HEK293 (cell line): ENCODE data around the gene GPS1.

Source experiments
- BCL11B ChIP-seq: fragments of 450-650 bp; formaldehyde crosslinking; IDR thresholded peaks from 2 replicates; pipeline ENCODE4 v1.5.1; 2016; ENCODE audit warnings: low read depth, missing biosample characterization, missing genetic modification characterization
- HOXA7 ChIP-seq: sonication (generic); formaldehyde crosslinking; IDR thresholded peaks from 2 replicates; pipeline ENCODE4 v1.8.1; 2022; ENCODE audit warnings: missing genetic modification reagents, borderline replicate concordance
- SALL2 ChIP-seq: fragments of 450-650 bp; formaldehyde crosslinking; IDR thresholded peaks from 2 replicates; pipeline ENCODE4 v1.5.0; 2017; ENCODE audit warnings: missing biosample characterization, mild to moderate bottlenecking, missing genetic modification characterization, borderline replicate concordance
- SCRT2 ChIP-seq: fragments of 450-650 bp; formaldehyde crosslinking; IDR thresholded peaks from 2 replicates; pipeline ENCODE4 v1.5.1; 2016; ENCODE audit warnings: missing biosample characterization, missing genetic modification characterization
- SP2 ChIP-seq: fragments of 450-650 bp; formaldehyde crosslinking; IDR thresholded peaks from 2 replicates; pipeline ENCODE4 v1.5.1; 2016; ENCODE audit warnings: missing biosample characterization, missing genetic modification characterization
- YY2 ChIP-seq: fragments of 450-650 bp; formaldehyde crosslinking; IDR thresholded peaks from 2 replicates; pipeline ENCODE4 v1.5.1; 2016; ENCODE audit warnings: missing biosample characterization, missing genetic modification characterization
- ZBTB7A ChIP-seq: fragments of 450-650 bp; formaldehyde crosslinking; IDR thresholded peaks from 2 replicates; pipeline ENCODE4 v1.5.1; 2016; ENCODE audit warnings: low read depth, missing biosample characterization, missing genetic modification characterization
- ZFP37 ChIP-seq: fragments of 450-650 bp; formaldehyde crosslinking; IDR thresholded peaks from 2 replicates; pipeline ENCODE4 v1.5.1; 2016; ENCODE audit warnings: missing biosample characterization, missing genetic modification characterization
- ZFP41 ChIP-seq: fragments of 450-650 bp; formaldehyde crosslinking; IDR thresholded peaks from 2 replicates; pipeline ENCODE4 v1.5.1; 2016; ENCODE audit warnings: missing biosample characterization, missing genetic modification characterization, borderline replicate concordance
- ZNF155 ChIP-seq: fragments of 450-650 bp; formaldehyde crosslinking; IDR thresholded peaks from 2 replicates; pipeline ENCODE4 v1.5.1; 2016; ENCODE audit warnings: missing biosample characterization, missing genetic modification characterization
- ZNF184 ChIP-seq: fragments of 450-650 bp; IDR thresholded peaks from 2 replicates; pipeline ENCODE4 v1.5.1; 2018; ENCODE audit warnings: missing biosample characterization, mild to moderate bottlenecking, missing genetic modification characterization
- ZNF202 ChIP-seq: fragments of 450-650 bp; formaldehyde crosslinking; IDR thresholded peaks from 2 replicates; pipeline ENCODE4 v1.5.1; 2016; ENCODE audit warnings: missing biosample characterization, missing genetic modification characterization, borderline replicate concordance
- ZNF239 ChIP-seq: fragments of 450-650 bp; formaldehyde crosslinking; IDR thresholded peaks from 2 replicates; pipeline ENCODE4 v1.5.1; 2016; ENCODE audit warnings: missing biosample characterization, missing genetic modification characterization
- ZNF391 ChIP-seq: fragments of 450-650 bp; formaldehyde crosslinking; IDR thresholded peaks from 2 replicates; pipeline ENCODE4 v1.5.1; 2016; ENCODE audit warnings: low read depth, missing biosample characterization, missing genetic modification characterization, borderline replicate concordance
- ZNF510 ChIP-seq: fragments of 450-650 bp; formaldehyde crosslinking; IDR thresholded peaks from 2 replicates; pipeline ENCODE4 v1.5.1; 2018; ENCODE audit warnings: mild to moderate bottlenecking, missing genetic modification characterization, missing biosample characterization; ENCODE audit not compliant: insufficient replicate concordance
- ZNF521 ChIP-seq: fragments of 450-650 bp; formaldehyde crosslinking; IDR thresholded peaks from 2 replicates; pipeline ENCODE4 v1.5.1; 2017; ENCODE audit warnings: missing biosample characterization, mild to moderate bottlenecking, missing genetic modification characterization
- ZNF658 ChIP-seq: fragments of 450-650 bp; formaldehyde crosslinking; IDR thresholded peaks from 2 replicates; pipeline ENCODE4; 2016; ENCODE audit warnings: missing biosample characterization, missing genetic modification characterization
- ZNF837 ChIP-seq: fragments of 450-650 bp; formaldehyde crosslinking; IDR thresholded peaks from 2 replicates; pipeline ENCODE4 v1.5.1; 2016; ENCODE audit warnings: missing biosample characterization, missing genetic modification characterization
- ZSCAN30 ChIP-seq: fragments of 450-650 bp; IDR thresholded peaks from 2 replicates; pipeline ENCODE4 v1.5.1; 2018; ENCODE audit warnings: missing biosample characterization, mild to moderate bottlenecking, missing genetic modification characterization, moderate library complexity
- TF ChIP-seq, protein P1 (sequence below): fragments of 450-650 bp; formaldehyde crosslinking; IDR thresholded peaks from 2 replicates; pipeline ENCODE4 v1.5.1; 2016; ENCODE audit warnings: missing biosample characterization, missing genetic modification characterization
- TF ChIP-seq, protein P2 (sequence below): fragments of 450-650 bp; formaldehyde crosslinking; IDR thresholded peaks from 2 replicates; pipeline ENCODE4 v1.5.1; 2016; ENCODE audit warnings: missing biosample characterization, missing genetic modification characterization
- TF ChIP-seq, protein P3 (sequence below): sonication (generic); formaldehyde crosslinking; IDR thresholded peaks from 2 replicates; pipeline ENCODE4 v1.8.1; 2022; ENCODE audit warnings: mild to moderate bottlenecking, moderate library complexity, missing genetic modification reagents
- TF ChIP-seq, protein P4 (sequence below): fragments of 450-650 bp; formaldehyde crosslinking; IDR thresholded peaks from 2 replicates; pipeline ENCODE4 v1.5.1; 2016; ENCODE audit warnings: missing biosample characterization, missing genetic modification characterization
- TF ChIP-seq, protein P5 (sequence below): fragments of 450-650 bp; formaldehyde crosslinking; IDR thresholded peaks from 2 replicates; pipeline ENCODE4 v1.5.1; 2016; ENCODE audit warnings: missing biosample characterization, missing genetic modification characterization, low read depth
- TF ChIP-seq, protein P6 (sequence below): fragments of 450-650 bp; formaldehyde crosslinking; IDR thresholded peaks from 2 replicates; pipeline ENCODE4 v1.5.1; 2016; ENCODE audit warnings: missing biosample characterization, missing genetic modification characterization

The GPS1 gene

DNA sequence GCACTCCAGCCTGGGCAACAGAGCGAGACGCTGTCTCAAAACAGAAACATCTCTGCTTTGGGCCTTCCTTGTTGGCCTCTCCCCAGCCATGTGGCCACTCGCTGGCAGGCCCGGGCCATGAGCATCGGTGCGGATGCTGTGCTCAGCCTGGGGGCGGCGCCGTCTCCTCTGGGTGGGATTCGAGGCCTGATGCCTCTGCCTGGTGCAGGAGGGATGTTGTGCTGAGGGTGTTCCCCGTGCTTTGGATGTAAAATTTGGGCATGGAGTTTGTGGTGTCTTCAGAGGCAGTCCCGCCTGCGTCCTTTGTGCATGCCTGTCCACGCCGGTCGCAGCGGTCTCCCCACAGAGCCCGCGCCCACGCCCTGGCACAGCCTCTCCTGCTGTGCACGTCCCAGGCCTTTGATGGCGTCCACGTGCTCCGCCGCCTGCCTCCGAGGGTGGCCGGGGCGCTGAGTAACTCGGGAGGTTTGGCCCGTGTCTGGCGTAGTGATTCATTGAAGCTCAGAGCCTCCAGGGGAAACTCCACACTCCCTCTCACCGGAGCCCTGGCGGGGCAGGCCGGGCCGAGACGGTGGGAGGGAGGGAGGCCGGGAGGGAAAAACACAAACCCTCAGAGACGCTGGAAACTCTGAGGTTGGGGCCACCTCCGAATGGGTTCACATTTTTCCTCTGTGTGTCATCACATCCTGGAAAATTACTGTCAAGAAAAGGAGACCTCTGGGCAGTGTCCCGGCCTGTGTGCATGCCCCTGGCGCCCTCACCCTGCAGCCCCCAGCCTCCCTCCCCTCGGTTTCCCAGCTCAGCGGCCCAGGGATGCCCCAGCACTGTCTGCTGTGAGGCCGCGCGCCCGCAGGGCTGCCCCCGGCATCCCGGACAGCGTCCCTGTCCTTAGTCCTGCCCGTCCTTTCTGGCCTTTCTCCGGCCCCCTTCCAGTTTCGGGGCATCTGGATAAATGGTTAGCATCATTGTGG is 48.0 kb upstream of the GPS1 start (continued):
- no peak for TF ChIP-seq BCL11B (tag by site-specific recombination)
- TF ChIP-seq, protein P1, sequence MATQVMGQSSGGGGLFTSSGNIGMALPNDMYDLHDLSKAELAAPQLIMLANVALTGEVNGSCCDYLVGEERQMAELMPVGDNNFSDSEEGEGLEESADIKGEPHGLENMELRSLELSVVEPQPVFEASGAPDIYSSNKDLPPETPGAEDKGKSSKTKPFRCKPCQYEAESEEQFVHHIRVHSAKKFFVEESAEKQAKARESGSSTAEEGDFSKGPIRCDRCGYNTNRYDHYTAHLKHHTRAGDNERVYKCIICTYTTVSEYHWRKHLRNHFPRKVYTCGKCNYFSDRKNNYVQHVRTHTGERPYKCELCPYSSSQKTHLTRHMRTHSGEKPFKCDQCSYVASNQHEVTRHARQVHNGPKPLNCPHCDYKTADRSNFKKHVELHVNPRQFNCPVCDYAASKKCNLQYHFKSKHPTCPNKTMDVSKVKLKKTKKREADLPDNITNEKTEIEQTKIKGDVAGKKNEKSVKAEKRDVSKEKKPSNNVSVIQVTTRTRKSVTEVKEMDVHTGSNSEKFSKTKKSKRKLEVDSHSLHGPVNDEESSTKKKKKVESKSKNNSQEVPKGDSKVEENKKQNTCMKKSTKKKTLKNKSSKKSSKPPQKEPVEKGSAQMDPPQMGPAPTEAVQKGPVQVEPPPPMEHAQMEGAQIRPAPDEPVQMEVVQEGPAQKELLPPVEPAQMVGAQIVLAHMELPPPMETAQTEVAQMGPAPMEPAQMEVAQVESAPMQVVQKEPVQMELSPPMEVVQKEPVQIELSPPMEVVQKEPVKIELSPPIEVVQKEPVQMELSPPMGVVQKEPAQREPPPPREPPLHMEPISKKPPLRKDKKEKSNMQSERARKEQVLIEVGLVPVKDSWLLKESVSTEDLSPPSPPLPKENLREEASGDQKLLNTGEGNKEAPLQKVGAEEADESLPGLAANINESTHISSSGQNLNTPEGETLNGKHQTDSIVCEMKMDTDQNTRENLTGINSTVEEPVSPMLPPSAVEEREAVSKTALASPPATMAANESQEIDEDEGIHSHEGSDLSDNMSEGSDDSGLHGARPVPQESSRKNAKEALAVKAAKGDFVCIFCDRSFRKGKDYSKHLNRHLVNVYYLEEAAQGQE (tag by site-specific recombination), result no peak
- no peak for TF ChIP-seq HOXA7 (CRISPR knock-in tag)
- no peak for TF ChIP-seq ZNF837 (tag by site-specific recombination)
- TF ChIP-seq ZFP41 (tag by site-specific recombination), result no peak
- no peak for TF ChIP-seq ZNF510 (tag by site-specific recombination)
- TF ChIP-seq, protein P2, sequence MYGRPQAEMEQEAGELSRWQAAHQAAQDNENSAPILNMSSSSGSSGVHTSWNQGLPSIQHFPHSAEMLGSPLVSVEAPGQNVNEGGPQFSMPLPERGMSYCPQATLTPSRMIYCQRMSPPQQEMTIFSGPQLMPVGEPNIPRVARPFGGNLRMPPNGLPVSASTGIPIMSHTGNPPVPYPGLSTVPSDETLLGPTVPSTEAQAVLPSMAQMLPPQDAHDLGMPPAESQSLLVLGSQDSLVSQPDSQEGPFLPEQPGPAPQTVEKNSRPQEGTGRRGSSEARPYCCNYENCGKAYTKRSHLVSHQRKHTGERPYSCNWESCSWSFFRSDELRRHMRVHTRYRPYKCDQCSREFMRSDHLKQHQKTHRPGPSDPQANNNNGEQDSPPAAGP (tag by site-specific recombination), result peak; percentile 96
- no peak for TF ChIP-seq ZFP37 (tag by site-specific recombination)
- no peak for TF ChIP-seq YY2 (tag by site-specific recombination)
- TF ChIP-seq, protein P3, sequence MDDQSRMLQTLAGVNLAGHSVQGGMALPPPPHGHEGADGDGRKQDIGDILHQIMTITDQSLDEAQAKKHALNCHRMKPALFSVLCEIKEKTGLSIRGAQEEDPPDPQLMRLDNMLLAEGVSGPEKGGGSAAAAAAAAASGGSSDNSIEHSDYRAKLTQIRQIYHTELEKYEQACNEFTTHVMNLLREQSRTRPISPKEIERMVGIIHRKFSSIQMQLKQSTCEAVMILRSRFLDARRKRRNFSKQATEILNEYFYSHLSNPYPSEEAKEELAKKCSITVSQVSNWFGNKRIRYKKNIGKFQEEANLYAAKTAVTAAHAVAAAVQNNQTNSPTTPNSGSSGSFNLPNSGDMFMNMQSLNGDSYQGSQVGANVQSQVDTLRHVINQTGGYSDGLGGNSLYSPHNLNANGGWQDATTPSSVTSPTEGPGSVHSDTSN (CRISPR knock-in tag), result peak; percentile 28; the same call in 1 of the 2 replicates
- no peak for TF ChIP-seq ZNF155 (tag by site-specific recombination)
- TF ChIP-seq SCRT2 (tag by site-specific recombination), result no peak
- TF ChIP-seq SALL2 (tag by site-specific recombination), result no peak
- no peak for TF ChIP-seq ZBTB7A (tag by site-specific recombination)
- no peak for TF ChIP-seq ZNF239 (tag by site-specific recombination)
- TF ChIP-seq, protein P4, sequence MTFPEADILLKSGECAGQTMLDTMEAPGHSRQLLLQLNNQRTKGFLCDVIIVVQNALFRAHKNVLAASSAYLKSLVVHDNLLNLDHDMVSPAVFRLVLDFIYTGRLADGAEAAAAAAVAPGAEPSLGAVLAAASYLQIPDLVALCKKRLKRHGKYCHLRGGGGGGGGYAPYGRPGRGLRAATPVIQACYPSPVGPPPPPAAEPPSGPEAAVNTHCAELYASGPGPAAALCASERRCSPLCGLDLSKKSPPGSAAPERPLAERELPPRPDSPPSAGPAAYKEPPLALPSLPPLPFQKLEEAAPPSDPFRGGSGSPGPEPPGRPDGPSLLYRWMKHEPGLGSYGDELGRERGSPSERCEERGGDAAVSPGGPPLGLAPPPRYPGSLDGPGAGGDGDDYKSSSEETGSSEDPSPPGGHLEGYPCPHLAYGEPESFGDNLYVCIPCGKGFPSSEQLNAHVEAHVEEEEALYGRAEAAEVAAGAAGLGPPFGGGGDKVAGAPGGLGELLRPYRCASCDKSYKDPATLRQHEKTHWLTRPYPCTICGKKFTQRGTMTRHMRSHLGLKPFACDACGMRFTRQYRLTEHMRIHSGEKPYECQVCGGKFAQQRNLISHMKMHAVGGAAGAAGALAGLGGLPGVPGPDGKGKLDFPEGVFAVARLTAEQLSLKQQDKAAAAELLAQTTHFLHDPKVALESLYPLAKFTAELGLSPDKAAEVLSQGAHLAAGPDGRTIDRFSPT (tag by site-specific recombination), result peak; percentile 84
- peak; percentile 49 for TF ChIP-seq SP2 (tag by site-specific recombination)
- TF ChIP-seq, protein P5, sequence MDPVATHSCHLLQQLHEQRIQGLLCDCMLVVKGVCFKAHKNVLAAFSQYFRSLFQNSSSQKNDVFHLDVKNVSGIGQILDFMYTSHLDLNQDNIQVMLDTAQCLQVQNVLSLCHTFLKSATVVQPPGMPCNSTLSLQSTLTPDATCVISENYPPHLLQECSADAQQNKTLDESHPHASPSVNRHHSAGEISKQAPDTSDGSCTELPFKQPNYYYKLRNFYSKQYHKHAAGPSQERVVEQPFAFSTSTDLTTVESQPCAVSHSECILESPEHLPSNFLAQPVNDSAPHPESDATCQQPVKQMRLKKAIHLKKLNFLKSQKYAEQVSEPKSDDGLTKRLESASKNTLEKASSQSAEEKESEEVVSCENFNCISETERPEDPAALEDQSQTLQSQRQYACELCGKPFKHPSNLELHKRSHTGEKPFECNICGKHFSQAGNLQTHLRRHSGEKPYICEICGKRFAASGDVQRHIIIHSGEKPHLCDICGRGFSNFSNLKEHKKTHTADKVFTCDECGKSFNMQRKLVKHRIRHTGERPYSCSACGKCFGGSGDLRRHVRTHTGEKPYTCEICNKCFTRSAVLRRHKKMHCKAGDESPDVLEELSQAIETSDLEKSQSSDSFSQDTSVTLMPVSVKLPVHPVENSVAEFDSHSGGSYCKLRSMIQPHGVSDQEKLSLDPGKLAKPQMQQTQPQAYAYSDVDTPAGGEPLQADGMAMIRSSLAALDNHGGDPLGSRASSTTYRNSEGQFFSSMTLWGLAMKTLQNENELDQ, result no peak
- no peak for TF ChIP-seq ZNF658 (tag by site-specific recombination)
- TF ChIP-seq ZNF184 (tag by site-specific recombination), result 0 out of 2 replicates have a peak, but pooled peaks have one; percentile 29
- no peak for TF ChIP-seq ZSCAN30
- TF ChIP-seq ZNF391 (tag by site-specific recombination), result no peak
- TF ChIP-seq ZNF521 (tag by site-specific recombination), result no peak
- TF ChIP-seq, protein P6, sequence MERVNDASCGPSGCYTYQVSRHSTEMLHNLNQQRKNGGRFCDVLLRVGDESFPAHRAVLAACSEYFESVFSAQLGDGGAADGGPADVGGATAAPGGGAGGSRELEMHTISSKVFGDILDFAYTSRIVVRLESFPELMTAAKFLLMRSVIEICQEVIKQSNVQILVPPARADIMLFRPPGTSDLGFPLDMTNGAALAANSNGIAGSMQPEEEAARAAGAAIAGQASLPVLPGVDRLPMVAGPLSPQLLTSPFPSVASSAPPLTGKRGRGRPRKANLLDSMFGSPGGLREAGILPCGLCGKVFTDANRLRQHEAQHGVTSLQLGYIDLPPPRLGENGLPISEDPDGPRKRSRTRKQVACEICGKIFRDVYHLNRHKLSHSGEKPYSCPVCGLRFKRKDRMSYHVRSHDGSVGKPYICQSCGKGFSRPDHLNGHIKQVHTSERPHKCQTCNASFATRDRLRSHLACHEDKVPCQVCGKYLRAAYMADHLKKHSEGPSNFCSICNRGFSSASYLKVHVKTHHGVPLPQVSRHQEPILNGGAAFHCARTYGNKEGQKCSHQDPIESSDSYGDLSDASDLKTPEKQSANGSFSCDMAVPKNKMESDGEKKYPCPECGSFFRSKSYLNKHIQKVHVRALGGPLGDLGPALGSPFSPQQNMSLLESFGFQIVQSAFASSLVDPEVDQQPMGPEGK (tag by site-specific recombination), result peak; percentile 44
- no peak for TF ChIP-seq ZNF202
